GM18951 (cell line): Measurements from ENCODE around the gene KCNMA1.

ENCODE experiments used
- POLR2A ChIP-seq: IDR thresholded peaks from 4 replicates; pipeline ENCODE4 v1.6.1; 2011; ENCODE audit warnings: mild to moderate bottlenecking; ENCODE audit not compliant: insufficient read length, insufficient read depth; ENCODE audit errors: extremely low read depth
- in situ Hi-C: fragments of 300-500 bp; cut with MboI; formaldehyde crosslinking; loops from one replicate; pipeline ENCODE4 v1.12.0; 2022; ENCODE audit warnings: low sequenced_read_pairs, mixed read lengths, inconsistent platforms; ENCODE audit not compliant: unreplicated experiment

Gene KCNMA1

DNA sequence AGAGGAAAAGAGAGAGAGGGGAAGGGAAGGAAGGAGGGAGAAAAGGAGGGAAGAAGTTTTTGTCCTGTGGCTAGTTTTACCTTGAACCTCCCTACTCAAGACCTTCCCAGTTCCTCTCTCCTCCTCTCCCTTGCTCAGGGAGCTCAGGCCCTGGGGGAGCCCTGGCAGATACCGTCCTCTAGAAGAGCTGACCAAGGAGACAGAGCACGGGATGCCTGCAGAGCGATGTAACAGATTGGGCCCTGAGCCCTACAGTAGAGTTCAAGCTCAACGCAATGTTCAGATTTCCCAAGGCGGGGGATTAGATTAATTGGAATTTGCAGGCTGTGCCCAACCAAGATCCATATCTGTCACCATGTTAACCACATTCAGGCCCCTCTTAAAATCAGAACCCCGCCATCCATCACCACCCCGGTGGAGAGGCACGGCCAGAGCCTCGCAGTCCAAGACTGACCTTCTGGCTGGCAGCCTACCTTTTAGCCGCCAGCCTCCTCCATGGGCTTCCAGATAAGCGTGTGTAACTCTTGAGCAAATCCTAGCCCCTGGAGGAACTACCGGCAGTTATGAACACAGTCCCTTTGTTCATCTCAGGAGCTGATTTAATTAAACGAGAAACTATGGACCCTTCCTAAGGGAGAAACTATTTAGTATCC lies 70.6 kb downstream of the KCNMA1 start:
- in situ Hi-C loops = no loop called here

DNA sequence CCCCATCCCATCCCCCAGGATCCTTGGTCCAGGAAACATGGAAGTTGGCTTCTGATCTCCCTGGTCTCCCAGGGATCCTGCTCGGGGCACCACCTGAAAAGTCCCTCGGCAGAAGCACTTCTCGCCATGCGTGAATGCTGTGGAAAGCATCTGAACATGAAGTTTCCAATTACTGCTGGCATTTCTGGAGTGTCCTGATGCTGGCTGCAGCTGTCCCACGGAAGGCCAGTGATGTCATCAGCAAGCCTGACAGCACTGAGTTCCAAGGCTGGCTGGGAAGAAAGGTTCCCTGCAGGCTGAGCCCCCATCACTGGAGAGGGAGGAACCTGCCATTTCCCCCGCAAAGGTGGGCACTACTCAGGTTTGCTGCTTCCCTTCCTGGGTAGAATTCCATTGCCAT lies 71.4 kb downstream of the KCNMA1 start:
- in situ Hi-C loops = no loop called here
- TF ChIP-seq POLR2A = no peak

More for the DNA sequence above, 70.6 kb downstream of the KCNMA1 start:
- no peak for TF ChIP-seq POLR2A

DNA sequence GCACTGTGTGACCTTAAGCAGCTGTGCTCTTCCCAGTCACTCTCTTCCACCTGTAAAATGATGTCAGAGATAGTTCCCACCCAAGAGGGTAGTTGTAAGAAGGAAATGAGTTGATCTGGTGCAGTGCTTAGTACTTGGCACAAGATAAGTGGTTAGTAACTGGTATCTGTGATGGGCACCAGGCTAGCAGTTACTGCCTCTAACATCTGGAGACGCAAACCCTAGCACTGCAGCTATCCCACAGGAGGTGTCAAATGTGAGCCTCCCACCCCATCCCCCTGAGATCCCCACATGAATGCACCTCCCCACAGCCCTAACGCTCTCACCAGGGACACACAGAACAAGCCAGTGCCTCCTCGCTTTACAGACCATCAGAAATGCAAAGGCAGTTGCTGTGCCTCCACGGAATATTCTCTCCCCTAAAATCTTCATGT lies 72.0 kb downstream of the KCNMA1 start:
- in situ Hi-C loops = no loop called here
- TF ChIP-seq POLR2A = no peak

DNA sequence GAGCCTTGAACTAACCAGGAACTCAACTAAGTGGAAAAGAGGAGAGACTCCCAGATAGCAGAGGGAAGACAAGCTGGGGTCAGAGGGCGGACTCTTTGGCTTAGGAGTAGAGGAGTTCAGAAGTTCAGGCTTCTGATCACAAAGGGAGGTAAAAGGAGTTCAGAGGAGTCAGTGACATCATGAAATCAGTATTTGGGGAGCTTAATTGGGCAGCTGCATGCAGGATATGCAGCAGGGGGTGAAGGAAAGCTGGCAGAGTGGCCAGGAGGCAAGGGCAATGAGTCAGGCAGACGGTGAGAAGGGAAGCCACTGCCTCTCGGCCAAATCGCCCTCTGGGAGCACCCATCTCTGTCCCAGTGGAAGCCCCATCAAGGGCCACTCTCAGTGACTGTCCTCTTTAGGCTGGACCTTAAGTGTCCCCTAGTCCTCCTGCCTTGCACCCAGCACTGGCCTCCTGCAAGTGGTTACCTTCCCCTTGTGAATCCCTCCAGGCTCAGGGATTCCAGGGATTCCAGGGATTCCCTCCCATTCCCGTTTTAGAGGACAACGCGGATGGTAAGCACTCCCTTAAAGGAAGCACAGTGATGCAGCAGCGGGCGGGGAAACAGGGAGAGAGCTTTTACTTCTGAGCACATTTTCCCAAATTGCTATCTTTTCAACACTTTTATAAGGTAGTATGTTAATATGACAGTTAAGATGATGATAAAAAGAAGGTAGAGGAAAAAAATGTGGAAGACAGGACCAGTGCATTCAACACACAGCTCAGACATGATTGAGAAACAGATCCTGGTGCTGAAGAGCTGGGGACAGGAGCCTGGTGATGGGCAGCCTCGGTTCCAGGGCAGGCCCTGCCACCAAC lies 72.6 kb downstream of the KCNMA1 start:
- TF ChIP-seq POLR2A = no peak
- in situ Hi-C loops = no loop called here

DNA sequence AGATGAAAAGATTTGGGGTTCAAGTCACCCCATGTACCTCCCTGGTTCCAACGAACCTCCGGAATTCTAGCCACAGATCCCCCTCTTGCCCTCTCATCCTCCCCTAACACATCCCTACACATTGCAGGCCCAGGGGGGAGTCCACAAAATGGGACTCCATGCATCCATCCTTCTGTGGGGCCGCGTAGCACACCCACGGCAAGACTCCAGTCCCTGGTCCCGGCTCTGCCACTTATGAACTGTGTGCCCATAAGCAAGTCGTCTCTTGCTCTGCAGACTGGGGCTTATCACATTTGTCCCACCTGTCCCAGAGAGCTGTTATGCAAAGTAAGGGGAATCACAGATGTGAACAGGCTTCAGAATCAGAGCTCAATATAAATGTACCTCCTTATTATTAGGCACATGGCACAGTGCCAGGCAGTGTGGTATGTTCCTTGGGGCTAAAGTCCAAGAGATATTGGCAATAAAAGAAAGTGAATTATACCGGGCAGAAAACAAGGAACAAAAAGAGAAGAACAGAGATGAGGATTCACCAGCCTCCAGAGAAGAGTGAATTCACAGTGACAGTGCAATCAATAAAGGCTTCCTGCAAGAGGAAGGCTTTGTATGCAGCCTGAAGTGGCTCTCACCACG lies 73.9 kb downstream of the KCNMA1 start:
- no peak for TF ChIP-seq POLR2A
- in situ Hi-C loops = no loop called here

DNA sequence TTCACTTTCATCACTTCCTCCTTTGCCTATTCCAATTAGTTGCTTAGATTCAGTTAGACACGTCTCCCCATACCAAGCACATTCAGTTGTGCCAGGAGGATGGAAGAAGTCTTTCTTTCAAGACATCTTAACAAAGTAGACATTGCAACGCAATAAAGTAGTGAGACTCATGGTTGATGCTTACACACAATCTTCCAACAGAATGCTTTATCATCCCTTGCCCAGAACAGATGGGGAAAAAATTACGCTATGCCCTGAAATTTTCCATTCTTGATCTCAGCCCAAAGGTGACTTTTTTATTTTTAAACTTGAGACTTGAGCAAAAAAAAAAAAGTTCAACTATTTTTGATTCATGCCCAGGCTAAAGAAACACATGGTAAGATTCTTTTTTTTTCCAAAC lies 74.9 kb downstream of the KCNMA1 start:
- in situ Hi-C loops = no loop called here
- no peak for TF ChIP-seq POLR2A

DNA sequence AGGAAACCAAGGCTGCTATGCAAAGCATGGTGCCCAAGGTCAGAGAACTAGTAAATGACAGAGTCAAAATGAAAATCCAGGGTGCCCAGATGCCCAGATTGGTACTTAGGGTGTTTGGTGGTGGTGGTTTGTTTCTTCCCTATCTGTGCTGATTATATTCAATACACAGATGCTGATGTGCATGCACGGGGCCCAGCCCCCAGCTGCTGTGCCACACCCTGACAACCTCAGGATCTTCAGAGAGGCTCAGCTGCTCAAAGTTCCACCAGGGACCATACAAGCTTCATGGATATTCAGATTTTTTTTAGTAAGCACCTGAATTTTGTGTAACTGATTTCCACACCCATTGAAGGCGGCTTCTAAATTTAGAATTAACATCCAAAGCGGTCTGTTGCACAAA lies 75.6 kb downstream of the KCNMA1 start:
- TF ChIP-seq POLR2A = no peak
- in situ Hi-C loops = no loop called here

DNA sequence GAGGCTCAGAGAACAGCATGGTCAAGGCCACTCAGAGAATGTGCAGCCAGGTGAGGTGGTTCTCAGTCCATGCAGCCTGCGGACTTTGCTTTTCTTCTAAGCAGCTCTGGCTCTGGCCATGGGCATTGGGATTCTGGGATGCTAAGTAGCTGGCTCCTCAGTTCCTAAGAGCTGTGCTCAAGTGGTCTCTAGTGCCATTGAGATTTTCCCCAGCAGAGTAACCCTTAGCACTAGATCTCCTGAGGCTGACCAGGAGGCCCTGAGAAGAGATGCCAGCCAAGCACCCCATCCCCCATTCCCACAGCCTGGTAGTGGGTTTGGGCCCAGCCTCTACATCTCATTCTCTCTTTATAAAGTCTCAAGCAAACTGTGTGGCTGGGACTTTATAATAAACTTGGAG lies 77.1 kb downstream of the KCNMA1 start:
- in situ Hi-C loops = no loop called here
- TF ChIP-seq POLR2A = no peak

DNA sequence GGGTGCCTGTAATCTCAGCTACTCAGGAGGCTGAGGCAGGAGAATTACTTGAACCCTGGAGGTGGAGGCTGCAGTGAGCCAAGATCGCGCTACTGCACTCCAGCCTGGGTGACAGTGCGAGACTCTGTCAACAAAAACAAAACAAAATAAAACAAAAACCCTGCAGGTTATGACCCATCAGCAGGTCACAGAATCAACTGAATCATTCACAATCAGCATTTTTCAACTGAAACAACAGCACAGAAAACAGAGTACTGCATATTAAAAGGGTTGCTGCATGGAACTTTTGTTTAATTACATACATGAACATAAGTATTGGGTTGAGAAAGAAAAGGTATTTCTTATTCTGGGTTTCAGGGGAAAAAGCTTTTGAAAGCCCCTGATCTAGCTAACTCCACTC lies 77.6 kb downstream of the KCNMA1 start:
- no peak for TF ChIP-seq POLR2A
- in situ Hi-C loops = no loop called here

DNA sequence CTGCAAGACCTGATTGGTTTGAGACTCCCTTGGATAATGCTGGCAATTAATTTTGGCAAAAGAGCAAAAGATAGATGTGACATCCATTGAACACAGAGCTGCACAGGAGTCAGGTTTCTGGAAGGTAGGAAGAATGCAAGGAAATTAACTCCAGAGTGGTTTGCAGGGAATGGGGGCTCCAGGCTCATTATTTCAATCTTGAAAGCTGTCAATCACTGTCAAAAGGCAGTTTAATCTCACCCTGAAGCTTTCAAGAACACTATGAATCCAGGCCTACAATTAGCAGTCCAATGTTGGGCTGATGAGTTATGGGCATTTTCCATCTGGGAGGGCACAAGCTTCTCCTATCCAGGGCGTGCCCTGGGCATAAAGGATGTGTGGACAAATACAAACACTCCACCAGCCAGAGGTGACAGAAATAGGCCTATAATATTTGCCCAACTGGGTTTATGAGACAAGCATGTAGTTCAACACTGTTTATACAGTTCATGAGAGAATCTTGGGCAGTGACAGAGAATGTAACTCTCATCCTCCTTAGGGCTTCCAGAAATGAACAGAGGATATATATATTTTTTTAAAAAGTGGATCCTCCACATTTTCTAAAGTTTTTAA lies 80.5 kb downstream of the KCNMA1 start:
- no peak for TF ChIP-seq POLR2A
- in situ Hi-C loops = no loop called here

DNA sequence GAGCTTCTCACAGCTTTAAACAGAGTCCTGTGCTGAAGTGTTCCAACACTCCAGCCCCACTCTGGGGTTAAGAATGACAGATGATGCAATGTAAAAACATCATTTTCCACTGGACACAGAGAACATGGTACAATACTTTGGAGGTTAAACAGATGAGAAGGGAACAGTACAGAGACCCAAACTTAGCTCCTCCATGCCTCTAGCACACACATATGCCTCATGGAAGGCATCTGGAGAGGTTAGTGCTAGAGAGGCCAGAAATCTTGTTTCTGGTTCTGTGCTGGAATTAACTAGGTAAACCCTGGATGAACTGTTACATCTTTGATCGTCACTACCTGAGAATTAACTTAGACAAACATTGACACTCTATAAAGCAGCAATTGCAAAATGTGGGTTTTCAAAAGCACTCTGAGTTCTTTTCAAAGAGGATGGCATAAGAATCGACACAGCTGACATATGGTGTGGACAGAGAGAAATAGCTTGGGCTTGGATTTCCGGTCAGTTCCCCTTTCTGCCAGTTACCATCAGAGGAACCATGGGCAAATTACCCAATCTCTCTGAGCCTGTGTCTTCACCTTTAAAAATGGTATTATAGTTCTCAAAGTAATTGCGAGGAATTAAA lies 81.9 kb downstream of the KCNMA1 start:
- no peak for TF ChIP-seq POLR2A
- in situ Hi-C loops = no loop called here

DNA sequence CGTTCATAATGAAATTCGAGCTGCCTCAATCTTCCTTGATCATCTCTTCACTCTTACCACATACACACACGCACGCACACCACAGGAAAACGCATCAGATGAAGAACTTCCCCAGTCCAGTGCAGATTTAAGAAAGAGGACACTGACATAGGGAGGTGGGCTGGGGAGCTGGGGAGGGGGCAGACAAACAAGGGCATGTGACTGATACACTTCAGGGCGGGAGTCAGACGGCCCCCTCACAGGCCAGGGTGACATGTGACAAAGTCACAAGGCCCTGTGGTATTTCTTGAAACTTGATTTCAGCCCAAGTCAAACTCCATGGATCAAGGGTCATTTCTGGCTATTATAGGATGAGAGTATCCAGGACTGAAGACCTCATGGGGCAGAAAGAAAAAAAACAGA lies 82.6 kb downstream of the KCNMA1 start:
- in situ Hi-C loops = no loop called here

DNA sequence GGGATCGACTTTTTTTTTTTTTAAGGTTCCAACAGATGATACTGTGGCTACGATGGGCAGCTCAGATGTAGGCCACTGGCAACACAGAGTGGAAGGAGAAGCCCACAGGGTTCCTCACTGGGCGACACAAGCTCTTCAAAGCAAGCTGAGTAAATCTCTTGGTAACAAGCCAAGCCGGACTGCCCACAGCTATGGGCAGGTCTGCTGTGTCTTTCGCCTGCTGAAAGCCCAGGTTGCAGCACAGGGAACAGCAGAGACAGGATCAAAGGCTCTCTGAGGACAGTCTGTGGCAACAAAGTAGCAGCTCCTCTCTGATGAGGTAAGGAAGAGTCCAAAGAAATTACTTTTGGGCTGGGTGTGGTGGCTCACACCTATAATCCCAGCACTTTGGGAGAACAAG lies 83.6 kb downstream of the KCNMA1 start:
- no peak for TF ChIP-seq POLR2A
- in situ Hi-C loops = no loop called here

More for the DNA sequence above, 82.6 kb downstream of the KCNMA1 start:
- TF ChIP-seq POLR2A = no peak
